ENCODE results near the gene SMIM5. TPM values are rescaled to one million over a fixed set of nuclear protein-coding genes. Genes with fewer than 3 reads are reported as not detected.

SMIM5 gene
- total RNA-seq, 1 experiment from 2014 or later, result 0.24 TPM

GRCh38 chr17:75590314-75590761, 42.9 kb upstream of the SMIM5 start:
- H3K79me1 ChIP-seq (ENCODE audit: insufficient read depth, low read depth, low read length, poor library complexity, severe bottlenecking), result no peaks in the 10 kb centered on the region
- peaks cover 4 to 5% of the 10 kb centered on the region in 2 experiments; a peak in 3 of 4 replicates for H3K4me1 Mint-ChIP-seq
- no peak overlapping the region for H3K14ac ChIP-seq (ENCODE audit: insufficient read depth, low read length)
- no peak overlapping the region for H3K9ac ChIP-seq (ENCODE audit: extremely low read depth, insufficient read length, low read length)
- no peak overlapping the region for H3K18ac ChIP-seq (ENCODE audit: insufficient read length, low read depth, low read length)
- H3K27me3 Mint-ChIP-seq (ENCODE audit: low read depth), result peaks cover 2% of the 10 kb centered on the region
- H2AFZ ChIP-seq (ENCODE audit: low read length), result no peak overlapping the region
- no peak for TF ChIP-seq CTCF (conservative IDR thresholded peaks at IDR 0.05)
- H2BK5ac ChIP-seq (ENCODE audit: insufficient read length, low read length), result no peak overlapping the region
- H3K79me2 ChIP-seq (ENCODE audit: insufficient read depth, low read length), result no peaks in the 10 kb centered on the region
- H3K36me3 Mint-ChIP-seq (ENCODE audit: insufficient read depth in 1 of 3, low read depth in 3 of 3), result peaks cover 0 to 3% (median 1%) of the 10 kb centered on the region in 3 experiments; a peak in 4 of 7 replicates
- H3K56ac ChIP-seq (ENCODE audit: insufficient read length, low read depth, low read length), result no peak overlapping the region
- peaks cover 13% of the 10 kb centered on the region for H3K23me2 ChIP-seq (ENCODE audit: insufficient read length, low read depth, low read length, poor library complexity, severe bottlenecking)
- no peak overlapping the region for H3K4ac ChIP-seq (ENCODE audit: low read depth, low read length)
- H3K23ac ChIP-seq (ENCODE audit: insufficient read length, low read depth, low read length), result no peak overlapping the region
- H3K9me3 Mint-ChIP-seq, result peaks cover 3 to 7% of the 10 kb centered on the region in 2 experiments; a peak in 4 of 5 replicates
- H2BK12ac ChIP-seq (ENCODE audit: insufficient read length, low read depth, low read length), result no peak overlapping the region
- no peak overlapping the region for H3T11ph ChIP-seq (ENCODE audit: low read length)
- no peak overlapping the region for H4K5ac ChIP-seq (ENCODE audit: insufficient read length, low read depth, low read length)
- no peaks in the 10 kb centered on the region for H4K20me1 ChIP-seq (ENCODE audit: control insufficient read depth, insufficient read depth, insufficient read length)
- H2BK20ac ChIP-seq (ENCODE audit: low read depth, low read length, poor library complexity, severe bottlenecking), result no peak overlapping the region
- no CpG with 5 or more reads among the region's 8 CpGs for WGBS (ENCODE audit: extremely low coverage, insufficient read length, low lambda C conversion rate)
- H3K4me2 ChIP-seq (ENCODE audit: insufficient read depth, insufficient read length, low read length), result no peak overlapping the region
- H2AK5ac ChIP-seq (ENCODE audit: insufficient read length, low read length), result no peak overlapping the region
- H3K27me3 ChIP-seq (ENCODE audit: insufficient read depth, low read length), result no peaks in the 10 kb centered on the region
- H2BK120ac ChIP-seq (ENCODE audit: low read depth, low read length, poor library complexity, severe bottlenecking), result no peak overlapping the region
- no peak overlapping the region for H3K27ac Mint-ChIP-seq
- DNase-seq, result peak; percentile 30
- no peak overlapping the region for H2BK15ac ChIP-seq (ENCODE audit: low read depth, low read length)
- 0 out of 2 replicates have a peak, but pooled peaks cover 3% of the 10 kb centered on the region for H3K4me1 ChIP-seq (ENCODE audit: insufficient read depth, low read length)
- H3K27ac ChIP-seq (ENCODE audit: insufficient read length, low read depth, low read length), result no peak overlapping the region
- peak overlapping the region; percentile 19 to 51; a peak in 4 of 5 replicates for H3K4me3 Mint-ChIP-seq
- H3K9me3 ChIP-seq (ENCODE audit: control insufficient read depth, low read depth, low read length), result no peaks in the 10 kb centered on the region
- H4K8ac ChIP-seq (replicated peaks; ENCODE audit: insufficient read length, low read depth, low read length), result no peak overlapping the region
- no peak overlapping the region for H4K91ac ChIP-seq (ENCODE audit: insufficient read length, low read depth, low read length)

All from H9 (cell line).